ENCODE results near the gene SLC6A20.
"Not testable (repeated sequence)": the region's sequence is repeated elsewhere in the genome, so short reads cannot be mapped to it uniquely, and the experiment has no call there.

Gene SLC6A20

DNA sequence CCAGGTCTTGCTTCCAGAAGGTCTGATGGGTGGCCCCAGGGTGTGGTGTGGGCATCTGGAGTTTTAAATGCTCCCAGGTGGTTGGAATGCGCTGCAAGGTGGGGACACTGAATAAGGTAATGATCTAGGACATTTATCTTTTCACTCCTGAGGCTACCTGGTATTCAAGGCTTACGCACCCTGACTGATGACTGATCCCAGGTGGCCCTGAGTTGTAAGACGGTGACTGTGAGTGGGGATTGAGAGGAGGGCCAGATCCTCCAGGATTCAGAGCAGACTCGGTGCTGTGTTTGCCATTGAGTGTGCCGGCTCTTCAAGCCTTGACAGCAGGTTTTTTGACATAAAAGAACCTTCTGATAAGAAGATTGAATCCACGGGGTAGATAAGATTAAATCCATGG is 40.3 kb downstream of the SLC6A20 start:
- DNase-seq, result no peak

DNA sequence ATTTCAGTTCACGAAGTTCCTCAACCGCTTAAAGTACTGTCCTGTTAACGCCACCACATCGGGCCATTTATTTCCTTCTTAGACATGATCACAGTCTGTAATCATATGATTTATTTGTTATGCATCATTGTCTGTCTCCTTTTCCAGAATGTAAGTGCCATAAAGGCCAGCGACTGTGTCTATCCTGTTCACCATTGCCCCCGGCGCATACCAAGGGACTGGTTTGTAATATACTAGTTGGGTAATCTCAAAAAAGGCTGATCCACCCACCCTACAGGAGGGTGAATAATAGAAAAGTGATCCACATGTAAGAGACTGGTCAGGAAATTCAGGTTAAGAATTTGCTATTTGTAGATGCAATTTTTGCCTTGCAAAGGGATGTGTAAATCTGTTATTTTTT is 41.9 kb downstream of the SLC6A20 start:
- DNase-seq, result no peak

DNA sequence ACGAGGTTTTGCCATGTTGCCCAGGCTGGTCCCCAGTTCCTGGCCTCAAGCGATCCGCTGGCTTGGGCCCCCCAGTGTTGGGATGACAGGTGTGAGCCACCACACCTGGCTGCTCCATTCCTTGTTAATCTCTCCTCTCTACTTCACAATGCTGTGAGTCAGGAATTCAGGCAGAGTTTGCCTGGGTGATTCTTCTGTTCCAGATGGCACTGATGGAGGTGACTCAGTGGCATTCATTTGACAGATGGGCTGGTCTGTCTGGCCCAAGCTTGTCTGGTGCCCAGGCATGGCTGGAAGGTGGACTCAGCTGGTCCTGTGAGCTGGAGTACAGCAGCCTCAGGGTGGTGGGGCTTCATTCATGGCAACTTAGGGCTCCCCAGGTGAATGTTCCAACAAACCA is 43.2 kb downstream of the SLC6A20 start:
- DNase-seq, result no peak

DNA sequence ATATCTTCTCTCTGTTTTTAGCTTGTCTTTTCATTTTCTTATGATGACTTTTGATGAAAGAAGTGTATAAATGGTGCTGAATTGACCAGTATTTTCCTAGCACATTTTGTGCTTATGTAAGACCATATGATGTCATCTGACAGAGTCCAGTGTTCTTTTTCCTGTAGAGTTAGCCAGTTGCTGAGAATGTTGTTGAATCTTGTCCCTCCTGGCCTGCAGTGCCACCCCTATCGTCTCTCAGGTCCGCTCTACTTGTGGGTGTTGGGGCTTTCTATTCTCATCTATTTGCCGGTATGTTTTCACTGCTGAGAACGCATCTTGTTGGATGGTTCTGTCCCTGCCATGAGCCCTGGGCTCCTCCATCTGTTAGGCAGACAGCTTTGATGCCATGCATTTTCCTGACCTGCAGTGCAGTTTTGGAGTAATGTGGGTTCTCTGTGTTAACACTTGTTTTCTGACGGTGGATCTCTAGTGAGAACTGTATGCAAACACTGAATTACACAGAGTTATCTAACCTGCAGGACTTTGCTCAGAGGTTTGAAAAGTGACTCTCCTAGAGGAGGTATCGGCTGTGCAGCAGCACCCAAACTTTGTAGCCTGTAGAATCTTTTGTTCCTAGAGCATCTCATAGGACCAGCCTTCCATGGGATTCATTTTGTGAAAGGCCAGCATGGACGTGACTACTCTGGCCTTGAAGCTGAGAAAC is 44.6 kb downstream of the SLC6A20 start:
- DNase-seq, result no peak

DNA sequence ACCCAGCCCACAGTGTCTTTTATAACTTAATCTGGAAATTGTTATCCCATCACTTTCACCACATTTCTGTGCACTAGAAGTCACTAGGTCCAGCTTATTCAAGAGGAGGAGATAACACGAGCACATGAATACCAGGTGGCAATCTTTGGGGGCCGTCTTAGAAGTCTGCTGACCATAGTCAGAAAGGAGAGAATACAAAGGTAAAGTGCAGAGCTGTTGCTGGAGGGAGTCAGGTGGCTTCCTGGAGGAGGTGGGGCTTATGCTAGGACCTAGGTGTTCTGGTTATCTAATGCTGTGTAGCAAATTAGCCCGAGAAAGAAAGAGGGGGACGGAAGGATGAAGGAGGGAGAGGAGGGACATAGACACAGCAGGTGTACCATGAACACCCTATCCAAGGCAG is 46.5 kb downstream of the SLC6A20 start:
- DNase-seq, result no peak

DNA sequence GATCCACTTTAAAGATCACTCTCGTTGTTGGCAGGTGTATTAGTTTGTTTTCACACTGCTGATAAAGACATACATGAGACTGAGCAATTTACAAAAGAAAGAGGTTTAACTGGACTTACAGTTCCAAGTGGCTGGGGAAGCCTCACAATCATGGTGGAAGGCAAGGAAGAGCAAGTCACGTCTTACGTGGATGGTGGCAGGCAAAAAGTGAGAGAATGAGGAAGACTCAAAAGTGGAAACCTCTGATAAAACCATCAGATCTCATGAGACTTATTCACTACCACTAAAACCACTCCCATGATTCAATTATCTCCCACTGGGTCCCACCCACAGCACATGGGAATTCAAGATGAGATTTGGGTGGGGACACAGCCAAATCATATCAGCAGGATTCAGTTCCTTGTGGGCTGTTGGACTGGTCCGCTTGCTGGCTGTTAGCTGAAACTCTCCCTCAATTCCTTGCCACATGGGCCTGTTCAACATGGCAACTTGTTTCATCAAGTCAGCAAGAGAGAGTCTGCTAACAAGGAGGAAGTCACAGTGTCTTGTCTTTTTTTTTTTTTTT is 47.2 kb downstream of the SLC6A20 start:
- not testable (repeated sequence) for DNase-seq

DNA sequence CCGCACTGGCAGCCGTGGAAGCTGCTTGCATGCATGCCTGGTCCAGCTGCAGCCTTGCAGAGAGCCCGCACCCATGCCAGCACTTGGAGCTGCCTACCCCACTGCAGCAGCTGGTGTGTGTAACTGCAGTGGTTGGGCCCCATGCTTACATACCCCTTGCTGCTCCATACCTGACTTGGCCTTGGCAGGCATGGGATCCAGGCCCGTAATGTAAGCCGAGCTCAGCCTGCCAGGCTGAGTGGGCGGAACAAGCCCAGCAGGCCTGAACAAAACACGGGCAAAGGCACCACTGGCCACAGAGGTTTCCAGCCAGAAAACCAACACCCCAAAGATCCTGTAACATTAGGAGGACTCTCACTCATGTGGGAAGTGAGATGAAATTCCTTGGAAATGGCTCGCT is 48.3 kb downstream of the SLC6A20 start:
- DNase-seq, result no peak

DNA sequence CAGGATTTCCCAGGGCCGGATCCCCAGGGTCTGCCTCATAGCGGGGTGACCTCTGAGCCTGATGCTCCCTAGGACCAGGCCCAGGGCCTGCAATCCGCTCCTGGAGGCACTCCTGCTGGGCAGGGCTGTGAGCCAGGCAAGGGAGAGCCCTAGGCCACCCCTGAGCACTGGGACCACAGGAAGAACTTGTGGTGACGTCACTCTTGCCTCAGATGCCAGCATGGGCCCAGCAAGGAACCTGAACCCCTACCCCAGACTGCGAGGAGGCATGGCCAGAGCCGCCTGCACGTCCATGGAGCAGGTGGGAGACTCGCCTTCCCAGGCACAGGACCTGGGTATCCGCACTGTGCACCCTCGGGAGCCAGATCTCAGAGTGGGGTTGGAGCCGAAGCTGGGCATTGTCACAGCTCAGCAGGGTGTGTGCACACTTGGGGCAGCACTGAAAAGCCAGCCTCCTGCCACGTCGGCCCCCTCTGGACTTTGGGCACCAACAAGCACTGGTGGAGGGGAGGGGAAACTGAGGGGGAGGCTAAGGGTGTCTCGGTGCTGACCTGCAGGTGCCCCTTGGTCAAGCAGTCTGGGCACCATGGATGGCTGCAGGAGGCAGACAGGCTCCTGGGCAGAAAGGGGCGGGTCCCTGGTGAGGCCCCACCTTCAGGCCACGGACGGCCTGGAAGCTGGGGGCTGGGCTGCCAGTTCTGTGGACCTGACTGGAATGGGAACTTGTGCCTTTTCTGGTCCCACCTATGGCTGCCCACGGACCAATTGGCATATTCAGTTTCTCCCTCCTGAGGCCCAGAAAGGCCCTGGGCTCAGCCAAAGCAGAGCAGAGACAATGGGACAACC is 49.3 kb downstream of the SLC6A20 start:
- DNase-seq, result no peak

DNA sequence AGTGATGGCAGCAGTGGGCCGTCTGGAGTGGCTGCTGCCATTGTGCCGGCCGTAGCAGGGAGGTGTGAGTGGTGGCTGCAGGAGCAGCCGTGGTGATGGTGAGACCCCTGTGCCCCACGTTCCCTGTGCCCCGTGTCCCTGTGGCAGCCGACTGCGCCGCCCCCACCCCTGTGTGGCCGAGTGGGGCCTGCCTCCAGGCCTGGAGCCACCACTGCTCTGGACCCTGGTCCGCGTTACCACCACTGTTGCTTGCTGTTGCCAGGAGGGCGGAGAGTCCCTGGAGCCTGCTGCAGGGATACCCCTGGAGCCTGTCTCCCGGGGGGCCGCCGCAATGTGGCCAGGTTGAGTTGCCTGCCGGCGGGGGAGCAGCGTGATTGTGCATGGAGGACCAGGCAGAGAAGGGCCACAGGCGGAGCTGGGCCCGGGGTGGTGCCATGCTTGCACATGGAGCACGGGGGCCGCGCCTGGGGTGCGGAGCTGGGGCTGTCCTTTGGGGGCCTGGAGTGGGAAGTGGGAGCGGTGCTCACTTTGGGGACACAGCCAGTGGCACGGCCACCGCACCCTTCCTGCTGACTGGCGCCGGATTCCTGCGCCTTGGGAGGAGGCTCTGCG is 50.1 kb downstream of the SLC6A20 start:
- no peak for DNase-seq

DNA sequence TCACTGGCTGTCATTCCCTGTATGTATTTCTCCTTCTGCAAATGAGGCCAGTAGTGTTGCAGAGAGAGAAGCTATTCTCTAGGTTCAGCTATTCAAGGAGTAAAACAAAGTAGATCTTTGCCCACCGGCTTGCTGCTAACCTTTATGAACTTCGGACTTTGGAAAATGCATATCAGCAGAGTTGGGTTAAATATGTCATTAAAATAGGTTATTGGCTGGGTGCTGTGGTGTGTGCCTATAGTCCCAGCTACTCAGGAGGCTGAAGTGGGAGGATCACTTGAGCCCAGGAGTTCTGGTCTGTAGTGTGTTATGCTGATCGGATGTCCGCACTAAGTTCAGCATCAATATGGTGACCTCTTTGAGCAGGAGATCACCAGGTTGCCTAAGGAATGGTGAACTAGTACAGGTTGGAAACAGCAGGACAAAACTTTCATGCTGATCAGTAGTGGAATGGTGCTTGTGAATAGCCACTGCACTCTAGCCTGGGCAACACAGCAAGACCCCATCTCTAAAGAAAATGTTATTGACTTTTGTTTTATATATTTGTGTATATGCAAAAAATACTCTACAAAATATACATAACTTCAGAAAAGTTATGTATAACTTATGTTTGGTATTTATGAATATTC is 53.8 kb downstream of the SLC6A20 start:
- no peak for DNase-seq

DNA sequence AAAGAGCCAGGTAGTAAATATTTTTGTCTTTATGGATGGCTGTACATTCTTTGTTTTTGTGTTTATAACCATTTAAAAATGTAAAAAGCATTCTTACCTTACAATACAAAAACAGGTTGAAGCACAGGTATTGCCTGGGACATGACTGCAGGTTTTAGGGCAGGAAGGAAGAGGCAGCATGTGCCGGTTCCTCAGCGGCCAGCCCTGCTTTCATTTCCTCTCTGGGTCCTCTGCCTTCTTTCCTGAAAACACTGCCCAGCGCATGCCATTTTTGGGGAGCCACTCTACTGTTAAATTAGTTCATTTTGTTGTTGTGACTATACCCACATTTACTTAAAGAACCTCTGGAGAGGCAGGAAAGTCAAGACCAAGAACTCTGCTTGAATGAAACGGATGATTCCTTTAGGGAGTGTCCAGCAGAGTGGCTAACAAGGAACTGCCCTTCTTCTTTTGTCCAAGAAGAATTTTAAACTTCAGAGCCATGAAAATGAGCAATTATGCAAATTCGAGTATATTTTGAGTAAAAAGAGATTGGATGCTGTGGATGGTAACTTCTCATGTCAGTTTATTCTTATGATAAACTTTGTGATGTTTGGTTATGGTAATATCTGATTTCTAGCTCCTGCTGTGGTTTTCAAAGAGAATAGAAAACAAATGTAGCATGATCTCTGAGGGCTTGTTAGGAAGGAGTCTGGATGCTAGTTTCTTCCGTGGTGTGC is 54.4 kb downstream of the SLC6A20 start:
- no peak for DNase-seq

DNA sequence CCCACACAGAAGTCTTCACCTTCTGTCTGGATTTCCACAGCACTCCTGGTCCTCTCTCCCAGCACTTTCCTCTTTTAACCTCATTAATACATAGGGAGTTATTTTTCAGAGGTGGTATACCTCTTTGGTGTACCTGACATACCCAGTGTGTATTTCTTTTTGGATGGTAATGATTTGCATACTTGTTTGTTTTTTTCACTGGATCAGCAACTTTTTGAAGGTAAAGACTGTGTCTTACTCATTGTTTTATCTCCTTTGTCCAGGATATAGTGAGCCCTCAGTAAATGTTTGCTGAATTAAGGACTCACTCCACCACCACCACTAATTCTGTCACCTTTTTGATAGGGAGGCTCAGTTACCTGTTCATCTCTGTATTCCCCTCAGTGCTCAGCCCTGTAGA is 55.1 kb downstream of the SLC6A20 start:
- DNase-seq, result no peak

DNA sequence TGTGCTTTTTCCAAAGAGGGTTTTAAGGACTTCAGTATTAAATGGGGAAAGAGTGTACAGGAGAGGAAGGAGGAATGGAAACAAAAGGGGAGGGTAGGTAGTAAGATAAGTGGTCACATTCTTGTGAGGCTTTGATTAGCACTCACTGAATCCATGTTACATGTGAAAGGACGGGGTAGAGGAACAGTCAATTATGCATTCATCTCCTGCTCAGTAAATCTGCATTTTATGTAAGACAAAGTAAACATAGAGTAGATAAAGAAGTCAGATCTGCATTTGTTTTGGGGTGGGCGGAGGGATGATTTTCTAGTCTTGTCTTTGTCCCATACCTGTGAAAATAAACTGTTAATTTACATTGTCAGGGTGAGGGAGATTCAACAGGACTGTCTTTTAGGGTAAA is 56.3 kb downstream of the SLC6A20 start:
- no peak for DNase-seq

DNA sequence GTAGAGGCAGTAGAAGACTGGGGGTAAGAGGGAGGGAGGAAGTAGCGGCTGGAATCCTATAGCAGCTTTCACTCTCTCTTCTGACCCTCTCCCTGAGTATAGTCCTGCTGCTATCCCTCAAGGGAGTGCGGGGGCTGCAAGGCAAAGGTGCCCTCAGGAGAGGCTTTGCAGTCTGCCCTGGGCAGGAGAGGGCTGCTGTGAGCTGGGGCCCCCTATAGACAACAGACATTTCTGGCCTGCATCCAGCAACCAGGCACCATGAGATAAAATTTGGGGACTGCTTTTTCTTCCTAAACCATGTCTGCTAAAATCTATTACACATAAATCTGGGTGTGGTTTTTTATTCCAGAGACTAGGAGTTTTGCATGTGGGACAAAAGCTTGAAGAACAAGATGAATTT is 59.1 kb downstream of the SLC6A20 start:
- DNase-seq, result no peak

DNA sequence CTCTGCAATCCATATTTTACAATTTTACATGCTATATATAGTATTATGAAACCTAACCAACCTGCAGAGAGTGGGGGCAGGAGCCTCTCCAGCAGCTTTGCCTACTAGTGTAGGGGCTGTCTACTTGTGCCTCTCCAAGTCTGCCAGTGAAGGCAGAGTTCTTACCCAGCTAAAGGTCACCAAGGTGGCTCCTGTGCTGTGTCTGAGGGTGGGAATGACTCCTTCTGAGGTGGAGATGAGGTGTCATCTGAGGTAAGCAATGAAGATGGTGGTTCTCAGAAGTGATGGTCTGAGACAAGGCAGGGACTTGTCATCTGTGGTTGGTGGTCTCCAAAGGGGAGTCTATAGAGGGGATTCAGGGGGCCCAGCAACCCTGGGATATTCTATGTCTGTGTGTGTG is 59.6 kb downstream of the SLC6A20 start:
- DNase-seq, result no peak

DNA sequence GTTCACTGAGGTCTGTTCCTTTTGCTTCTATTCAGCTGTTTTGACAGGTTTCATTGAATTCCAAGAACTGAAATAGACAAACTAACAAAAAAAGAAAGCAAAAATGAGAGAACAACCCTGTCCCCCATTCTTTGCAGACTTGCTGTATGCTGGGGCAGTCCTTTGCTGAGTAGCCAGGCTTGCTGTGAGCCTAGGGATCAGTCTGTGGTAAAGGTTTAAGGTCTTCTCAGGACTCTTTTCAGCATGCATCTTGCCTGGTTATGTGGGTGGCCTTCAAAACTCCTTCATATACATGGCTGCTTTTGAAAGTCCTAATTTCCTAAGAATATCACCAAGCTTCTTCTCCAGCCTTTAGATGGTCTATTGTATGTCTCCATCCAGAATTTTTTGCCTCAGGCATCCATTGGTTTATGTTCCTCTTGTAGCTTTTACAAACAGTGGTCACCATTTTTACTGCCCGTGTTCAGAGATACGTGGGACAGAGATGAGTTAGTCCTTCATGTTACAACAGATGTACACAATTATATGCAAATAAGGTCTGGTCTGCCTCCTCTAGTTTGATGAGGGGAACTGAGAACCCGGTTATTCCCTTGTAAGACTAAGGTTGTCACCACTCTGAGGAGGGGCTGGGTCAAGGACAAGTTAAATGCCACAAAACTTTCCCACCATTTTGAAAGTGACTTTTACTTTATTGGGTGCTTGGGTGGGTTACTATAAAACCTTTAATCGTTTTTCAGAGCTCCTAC is 65.8 kb downstream of the SLC6A20 start:
- DNase-seq, result no peak

DNA sequence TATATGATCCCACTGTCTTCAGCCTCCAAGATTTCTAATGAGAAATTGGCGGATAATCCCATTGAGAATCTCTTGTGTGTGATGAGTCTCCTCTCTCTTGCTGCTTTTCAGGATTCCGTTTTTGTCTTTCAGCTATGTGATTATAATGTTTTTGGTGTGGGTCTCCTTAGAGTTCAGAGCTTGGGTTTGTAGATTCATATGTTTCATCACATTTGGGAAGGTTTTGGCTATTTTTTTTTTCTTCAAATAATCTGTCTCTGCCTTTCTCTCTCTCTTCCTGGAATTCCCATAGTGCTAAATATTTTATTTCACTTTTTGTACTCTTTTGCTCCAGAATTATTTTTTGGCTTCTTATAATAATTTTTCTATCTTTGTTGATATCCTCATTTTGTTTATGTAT is 66.7 kb downstream of the SLC6A20 start:
- no peak for DNase-seq

DNA sequence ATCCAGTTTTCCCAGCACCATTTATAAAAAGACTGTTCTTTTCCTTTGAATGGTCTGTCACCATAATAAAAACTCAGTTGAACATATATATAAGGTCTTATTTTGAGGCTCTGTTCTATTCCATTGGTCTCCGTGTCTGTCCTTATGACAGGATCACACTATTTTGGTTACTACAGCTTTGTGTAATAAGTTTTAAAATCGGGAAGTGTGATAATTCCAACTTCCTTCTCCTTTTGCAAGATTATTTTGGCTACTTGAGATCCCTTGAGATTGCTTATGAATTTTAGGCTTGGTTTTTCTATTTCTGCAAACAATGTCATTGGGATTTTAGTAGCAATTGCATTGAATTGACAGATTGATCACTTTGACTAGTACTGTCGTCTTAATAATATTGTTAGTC is 71.4 kb downstream of the SLC6A20 start:
- no peak for DNase-seq

DNA sequence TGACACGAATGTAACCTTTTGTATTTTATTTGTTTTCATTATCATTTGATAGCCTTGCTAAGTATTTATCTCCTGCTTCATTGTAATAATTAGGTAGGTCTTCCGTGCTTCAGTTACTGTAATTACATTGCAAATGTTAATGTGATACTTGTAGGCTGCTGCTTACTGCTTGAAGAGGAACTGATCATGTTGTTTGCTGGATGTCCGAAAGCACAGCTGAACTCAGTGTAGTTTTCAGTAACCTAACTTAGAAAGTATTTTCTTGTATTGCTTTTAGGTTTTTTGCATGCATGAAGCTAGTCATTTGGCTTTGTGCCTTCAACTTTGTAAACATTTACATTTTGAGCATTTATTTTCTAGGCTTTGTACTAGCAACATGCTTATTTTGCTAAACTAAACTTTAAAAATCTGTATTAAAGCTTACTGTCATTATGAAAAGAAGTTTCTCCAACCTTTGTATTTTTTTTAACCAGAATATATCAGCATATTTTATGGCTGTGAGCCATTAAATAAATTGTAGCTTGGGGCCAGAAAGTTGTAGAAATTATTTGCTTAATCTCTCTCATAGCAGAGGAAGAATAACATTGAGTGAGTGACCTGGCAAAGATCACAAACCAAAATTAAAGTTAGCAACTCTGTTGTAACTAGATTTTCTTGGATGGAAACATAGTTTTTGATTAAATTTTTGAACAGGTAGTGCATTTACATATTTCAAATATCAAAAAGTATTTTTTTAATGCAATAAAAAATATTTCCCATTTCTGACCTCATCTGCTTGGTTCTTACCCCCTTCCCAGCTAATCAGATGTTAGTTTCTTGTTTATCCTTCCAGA is 76.5 kb downstream of the SLC6A20 start:
- no peak for DNase-seq

DNA sequence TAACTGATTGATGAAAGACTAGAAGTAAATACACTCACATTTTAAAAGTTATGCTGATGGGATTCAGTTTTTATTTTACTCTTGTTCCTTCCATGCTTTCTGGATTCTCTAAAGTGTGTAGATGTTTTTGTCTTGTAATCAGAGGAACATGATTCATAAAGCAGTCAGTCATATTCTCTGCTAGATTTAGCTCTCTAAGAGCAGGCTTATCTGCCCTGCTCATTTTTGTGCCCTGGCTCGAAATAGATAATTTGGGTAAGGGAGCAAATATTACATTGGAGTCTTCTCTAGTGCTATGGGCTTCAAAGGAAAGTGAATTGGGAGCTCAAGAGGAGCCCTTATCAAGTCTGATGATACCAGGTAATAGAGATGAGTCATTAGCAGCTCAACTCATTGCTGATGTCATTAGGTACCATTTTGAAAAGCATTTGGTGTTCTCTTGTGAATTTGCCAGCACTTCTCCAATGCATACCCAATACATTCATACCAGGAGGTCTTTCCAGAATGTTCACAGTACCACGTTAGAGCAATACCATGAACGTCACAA is 79.5 kb downstream of the SLC6A20 start:
- no peak for DNase-seq

DNA sequence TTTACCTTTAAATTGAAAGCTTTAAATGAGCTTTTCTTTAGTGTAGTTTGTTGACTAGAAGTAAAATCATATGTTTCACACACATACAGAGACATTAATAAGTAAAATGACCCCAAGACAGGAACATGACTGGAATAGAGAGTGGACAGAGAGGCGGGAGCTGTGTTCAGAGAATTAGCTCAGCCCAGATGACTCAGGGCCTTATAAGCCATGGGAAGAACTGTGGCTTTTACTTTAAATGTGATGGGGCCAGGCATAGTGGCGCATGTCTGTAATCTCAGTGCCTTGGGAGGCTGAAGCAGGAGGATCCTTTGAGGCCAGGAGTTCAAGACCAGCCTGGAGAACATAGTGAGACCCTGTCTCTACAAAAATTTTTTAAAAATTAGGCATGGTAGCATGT is 80.4 kb downstream of the SLC6A20 start:
- no peak for DNase-seq

Data from GOT3 (cell line).